GM19395 (cell line): ENCODE data around the gene TMEM116.
"Not testable (repeated sequence)": the region's sequence is repeated elsewhere in the genome, so short reads cannot be mapped to it uniquely, and the experiment has no call there.

Experiments
- ATAC-seq: cut with Tn5 transposase; IDR thresholded peaks from one replicate; pipeline ENCODE4 v1.9.1; 2021; ENCODE audit warnings: mild to moderate bottlenecking, moderate library complexity; ENCODE audit not compliant: unreplicated experiment

The TMEM116 gene

DNA sequence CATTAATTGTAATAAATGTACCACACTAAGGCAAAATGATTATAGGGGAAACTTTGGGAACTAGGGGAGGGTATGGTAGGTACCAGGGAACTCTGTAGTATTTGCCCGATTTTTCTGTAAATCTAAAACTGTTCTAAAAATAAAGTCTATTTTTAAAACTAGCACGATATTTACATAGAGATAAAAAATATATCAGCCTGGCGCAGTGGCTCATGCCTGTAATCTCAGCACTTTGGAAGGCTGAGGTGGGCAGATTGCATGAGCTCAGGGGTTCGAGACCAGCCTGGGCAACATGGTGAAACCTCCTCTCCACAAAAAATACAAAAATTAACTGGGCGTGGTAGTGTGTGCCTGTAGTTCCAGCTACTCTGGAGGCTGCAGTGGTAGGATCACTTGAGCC lies 32.4 kb downstream of the TMEM116 start:
- ATAC-seq, result no peak

DNA sequence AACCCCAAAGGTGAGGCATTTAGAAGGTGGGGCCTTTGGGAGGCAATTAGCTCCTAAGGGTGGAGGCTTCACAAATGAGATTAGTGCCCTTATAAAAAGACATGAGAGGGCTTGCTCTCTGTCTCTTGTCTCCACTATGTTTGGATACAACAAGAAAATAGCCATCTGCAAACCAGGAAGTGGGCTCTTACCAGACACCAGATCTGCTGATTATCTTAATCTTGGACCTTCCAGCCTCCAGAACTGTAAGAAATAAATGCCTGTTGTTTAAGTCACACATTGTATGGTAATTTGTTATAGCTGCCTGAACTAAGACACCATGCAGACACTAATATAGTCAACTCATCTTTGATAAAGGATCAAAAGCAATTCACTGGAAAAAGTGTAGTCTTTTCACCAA lies 34.4 kb downstream of the TMEM116 start:
- no peak for ATAC-seq

DNA sequence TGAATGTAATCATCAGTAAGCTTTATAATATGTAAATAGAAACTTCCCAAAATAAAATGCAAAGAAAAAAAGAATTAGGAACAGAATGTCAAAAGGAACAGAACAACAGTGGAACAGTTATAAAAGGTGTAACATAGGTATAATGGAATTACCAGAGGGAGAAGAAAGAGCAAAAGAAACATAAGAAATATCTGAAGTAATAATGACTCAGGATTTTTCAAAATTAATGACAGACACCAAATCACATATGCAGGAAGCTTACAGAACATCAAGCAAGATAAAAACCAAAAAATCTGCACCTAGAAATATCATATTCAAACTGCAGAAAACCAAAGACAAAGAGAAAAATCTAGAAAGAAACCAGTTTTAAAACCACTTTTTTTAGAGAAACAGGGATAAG lies 36.1 kb downstream of the TMEM116 start:
- no peak for ATAC-seq

DNA sequence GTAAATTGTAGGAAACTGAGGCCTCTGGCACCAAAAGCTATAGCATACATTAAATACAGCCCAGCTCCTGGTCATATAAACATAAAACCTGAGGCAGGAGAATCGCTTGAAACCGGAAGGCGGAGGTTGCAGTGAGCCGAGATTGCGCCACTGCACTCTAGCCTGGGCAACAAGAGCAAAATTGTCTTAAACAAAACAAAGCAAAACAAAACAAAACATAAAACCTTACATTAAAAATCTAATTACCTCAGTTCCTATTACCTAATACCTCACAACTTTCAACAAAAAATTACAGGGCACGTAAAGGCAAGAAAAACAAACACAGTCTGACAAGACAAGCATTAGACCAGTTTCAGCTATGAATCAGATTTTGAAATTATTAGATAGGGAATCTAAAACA lies 36.7 kb downstream of the TMEM116 start:
- no peak for ATAC-seq

DNA sequence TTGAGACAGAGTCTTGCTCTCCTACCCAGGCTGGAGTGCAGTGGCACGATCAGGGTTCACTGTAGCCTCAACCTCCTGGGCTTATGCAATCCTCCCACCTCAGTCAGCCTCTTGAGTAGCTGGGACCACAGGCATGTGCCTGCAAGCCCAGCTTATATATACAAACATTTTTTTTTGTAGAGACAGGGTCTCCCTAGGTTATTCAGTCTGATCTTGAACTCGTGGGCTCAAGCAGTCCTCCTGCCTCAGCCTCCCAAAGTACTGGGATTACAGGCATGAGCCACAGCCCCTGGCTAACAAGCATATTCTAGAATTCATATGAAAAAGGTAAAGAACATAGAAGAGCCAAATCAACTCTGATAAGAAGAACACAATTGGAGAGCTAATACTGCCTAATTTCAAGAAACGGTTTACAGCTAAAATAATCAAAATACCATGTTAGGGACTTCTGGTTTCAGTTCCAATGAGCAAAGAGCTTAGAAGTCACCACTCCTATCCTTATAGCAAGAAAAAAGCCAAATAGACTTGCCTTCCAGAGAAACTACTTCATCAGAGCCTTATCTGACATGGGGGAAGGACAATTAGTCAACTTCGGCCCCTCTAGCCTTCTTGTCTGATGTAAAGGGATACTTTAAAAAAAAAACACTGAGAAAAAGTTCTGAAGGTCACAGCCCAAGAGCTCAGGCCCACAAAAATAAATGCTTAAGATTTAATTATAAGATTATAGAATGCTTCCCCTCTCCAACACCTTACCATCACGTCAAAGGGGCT lies 37.6 kb downstream of the TMEM116 start:
- ATAC-seq, result no peak

DNA sequence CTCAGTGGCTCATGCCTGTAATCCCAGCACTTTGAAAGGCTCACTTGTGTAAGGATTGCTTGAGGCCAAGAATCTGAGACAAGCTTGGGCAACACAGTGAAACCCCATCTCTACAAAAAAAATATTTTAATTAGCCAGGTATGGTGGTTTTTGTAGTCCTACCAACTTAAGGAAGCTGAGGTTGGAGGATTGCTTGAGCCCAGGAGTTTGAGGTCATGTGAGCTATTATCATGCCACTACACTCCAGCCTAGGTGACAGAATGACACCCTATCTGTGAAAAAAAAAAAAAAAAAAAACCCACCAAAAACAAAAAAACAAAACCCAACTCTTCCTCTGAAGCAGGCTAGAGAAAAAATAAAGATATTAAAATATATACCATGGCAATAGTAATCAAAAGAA lies 41.2 kb downstream of the TMEM116 start:
- ATAC-seq, result no peak

DNA sequence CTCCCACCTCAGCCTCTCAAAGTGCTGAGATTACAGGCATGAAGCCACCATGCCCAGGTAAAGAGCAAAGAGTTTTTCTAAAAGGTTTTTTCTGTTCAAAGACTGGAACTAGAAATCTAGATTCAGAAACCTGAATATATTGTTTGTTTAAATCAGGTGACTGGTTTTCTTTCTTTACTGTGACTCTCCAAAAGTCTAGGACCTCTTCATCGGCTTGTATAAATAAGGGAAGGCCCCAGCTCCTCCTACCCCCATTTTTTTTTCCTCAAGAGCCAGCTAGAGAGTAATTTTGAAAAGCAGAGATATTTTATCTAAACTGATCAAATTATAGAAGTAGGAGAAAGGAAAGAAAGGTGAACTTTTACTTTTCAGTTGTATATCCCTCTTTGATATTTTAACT lies 48.0 kb downstream of the TMEM116 start:
- no peak for ATAC-seq

DNA sequence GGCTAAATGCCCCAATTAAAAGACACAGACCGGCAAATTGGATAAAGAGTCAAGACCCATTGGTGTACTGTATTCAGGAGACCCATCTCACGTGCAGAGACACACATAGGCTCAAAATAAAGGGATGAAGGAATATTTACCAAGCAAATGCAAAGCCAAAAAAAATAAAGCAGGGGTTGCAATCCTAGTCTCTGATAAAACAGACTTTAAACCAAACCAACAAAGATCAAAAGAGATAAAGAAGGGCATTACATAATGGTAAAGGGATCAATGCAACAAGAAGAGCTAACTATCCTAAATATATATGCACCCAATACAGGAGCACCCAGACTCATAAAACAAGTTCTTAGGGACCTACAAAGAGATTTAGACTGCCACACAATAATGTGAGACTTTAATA lies 53.4 kb downstream of the TMEM116 start:
- not testable (repeated sequence) for ATAC-seq

DNA sequence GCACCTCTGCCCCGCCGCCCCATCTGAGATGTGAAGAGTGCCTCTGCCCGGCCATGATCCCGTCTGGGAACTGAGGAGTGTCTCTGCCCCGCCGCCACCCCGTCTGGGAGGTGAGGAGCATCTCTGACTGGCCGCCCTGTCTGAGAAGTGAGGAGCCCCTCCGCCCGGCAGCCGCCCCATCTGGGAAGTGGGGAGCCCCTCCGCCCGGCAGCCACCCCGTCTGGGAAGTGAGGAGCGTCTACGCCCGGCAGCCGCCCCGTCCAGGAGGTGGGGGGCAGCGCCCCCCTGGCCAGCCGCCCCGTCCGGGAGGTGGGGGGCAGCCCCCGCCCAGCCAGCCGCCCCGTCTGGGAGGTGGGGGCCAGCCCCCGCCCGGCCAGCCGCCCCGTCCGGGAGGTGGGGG lies 55.7 kb downstream of the TMEM116 start:
- not testable (repeated sequence) for ATAC-seq

DNA sequence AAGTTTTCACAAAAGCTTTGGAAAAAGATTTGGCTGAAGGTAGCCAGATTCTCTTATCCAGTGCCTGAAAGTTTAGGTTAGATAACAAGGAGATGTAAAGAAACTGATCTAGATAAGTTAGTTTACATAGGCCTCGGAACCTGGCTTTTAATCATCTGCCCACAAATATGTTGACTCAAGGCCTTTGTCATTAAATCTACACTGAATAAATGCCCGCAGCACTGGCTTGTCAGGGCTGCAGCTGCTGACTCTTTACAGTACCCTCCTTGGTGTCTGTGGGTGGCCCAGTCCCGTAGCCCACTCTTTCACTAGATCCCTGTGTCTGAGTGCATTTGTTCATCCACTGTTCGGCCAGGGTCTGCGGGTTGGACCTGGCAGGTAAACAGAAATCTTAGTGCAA lies 58.0 kb downstream of the TMEM116 start:
- no peak for ATAC-seq

DNA sequence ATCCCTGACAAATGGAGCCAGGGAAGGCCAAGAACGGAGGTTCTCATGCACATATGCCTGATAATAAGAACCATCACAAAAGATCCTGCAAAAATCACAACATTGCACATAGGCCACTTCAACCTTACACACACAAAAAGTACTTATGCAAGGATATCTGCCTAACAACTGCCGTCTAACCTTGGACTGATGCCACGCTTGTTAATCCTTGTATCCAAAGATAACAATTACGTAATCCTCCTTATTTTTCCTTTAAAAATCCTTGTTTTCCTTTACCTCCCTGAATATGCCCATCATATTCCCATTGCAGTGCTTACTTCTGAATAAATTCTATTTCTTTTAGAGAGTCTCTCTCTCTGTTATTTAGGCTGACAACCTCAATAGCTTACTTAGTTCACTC lies 59.5 kb downstream of the TMEM116 start:
- ATAC-seq, result no peak

DNA sequence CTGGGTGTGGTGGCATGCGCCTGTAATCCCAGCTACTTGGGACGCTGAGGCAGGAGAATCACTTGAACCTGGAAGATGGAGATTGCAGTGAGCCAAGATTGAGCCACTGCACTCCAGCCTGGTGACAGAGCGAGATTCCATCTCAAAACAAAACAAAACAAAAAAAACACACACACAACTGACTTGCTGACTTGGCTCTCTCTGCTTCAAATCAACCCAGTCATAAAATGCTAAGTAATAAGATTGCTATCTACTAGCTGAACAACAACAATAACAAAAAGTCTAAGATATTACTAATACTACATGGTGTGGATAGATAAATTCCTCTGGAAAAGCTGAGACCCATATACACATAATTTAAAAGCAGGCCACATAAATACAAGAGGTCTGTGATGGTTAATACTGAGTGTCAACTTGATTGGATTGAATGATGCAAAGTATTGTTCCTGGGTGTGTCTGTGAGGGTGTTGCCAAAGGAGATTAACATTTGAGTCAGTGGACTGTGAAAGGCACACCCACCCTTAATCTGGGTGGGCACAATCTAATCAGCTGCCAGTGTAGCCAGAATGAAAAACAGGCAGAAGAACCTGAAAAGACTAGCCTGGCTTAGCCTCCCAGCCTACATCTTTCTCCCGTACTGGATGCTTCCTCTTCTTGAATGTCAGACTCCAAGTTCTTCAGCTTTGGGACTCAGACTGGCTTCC lies 60.7 kb downstream of the TMEM116 start:
- ATAC-seq, result not testable (repeated sequence)

DNA sequence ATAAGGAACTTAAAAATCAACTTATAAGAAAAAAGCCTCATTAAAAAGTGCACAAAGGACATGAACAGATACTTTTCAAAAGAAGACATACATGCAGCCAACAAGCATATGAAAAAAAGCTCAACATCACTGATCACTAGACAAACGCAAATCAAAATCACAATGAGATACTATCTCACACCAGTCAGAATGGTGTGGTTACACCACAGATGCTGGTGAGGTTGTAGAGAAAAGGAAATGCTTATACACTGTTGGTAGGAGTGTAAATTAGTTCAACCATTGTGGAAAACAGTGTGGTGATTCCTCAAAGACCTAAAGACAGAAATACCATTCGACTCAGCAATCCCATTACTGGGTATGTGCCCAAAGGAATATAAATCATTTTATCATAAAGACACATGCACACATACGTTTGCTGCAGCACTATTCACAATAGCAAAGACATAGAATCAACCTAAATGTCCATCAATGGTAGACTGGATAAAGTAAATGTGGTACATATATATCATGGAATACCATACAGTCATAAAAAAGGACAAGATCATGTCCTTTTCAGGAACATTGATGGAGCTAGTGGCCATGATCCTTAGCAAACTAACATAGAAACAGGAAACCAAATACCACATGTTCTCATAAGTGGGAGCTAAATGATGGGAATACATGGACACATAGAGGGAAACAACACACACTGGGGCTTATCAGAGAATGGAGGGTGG lies 61.8 kb downstream of the TMEM116 start:
- not testable (repeated sequence) for ATAC-seq

DNA sequence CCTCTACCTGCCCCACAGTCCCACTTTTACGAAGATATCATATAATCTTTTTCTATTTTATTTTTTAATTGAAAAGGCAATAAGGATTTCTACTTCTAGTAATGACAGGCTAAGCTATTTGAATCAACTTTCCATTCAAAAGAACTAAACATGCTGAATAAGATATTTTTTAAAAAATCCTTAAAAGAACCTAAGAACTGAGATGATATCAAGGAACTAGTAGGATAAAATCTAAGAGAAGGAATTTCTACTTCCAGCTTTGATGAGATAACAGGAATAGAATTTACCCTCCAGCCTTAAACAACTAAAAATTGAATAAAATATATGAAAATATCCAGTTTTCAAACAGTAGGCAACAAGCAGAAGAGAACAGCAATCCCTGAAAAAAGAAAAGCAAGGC lies 69.0 kb downstream of the TMEM116 start:
- no peak for ATAC-seq

DNA sequence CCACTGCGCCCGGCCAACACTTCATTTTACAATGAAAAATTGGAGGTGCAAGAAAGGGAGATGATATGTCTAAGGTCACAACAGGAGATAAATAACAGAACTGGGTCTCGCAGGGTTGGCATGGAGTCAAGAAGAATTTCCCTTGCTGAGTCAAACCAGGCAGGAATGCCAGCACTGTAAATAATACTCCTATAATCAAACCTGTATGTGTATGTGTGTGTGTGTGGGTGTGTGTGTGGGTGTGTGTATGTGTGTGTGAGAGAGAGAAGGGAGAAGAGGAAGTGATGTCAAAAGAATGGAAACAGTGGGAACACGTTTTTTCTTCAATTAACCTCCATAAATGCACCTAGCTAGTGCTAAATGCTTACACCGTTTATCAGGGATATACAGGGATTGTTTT lies 70.4 kb downstream of the TMEM116 start:
- no peak for ATAC-seq

DNA sequence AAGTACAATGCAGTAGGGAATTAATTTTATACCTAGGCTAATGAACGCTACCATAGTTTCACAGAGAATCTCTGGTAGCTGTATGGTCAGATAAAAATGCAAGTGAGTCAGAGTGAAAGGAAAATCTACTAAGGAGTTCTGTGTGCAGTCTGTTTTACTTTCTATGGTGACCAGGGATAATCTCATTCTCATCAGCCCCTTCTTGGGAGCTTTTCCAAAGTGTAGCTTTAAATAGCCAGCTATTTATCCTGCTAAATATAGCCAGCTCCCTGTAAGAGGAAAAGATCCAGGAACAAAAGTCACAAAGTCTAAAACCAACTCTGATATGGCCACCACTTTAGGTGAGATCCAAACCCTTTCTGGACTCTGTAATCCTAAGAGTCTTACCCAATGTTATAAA lies 75.5 kb downstream of the TMEM116 start:
- no peak for ATAC-seq

DNA sequence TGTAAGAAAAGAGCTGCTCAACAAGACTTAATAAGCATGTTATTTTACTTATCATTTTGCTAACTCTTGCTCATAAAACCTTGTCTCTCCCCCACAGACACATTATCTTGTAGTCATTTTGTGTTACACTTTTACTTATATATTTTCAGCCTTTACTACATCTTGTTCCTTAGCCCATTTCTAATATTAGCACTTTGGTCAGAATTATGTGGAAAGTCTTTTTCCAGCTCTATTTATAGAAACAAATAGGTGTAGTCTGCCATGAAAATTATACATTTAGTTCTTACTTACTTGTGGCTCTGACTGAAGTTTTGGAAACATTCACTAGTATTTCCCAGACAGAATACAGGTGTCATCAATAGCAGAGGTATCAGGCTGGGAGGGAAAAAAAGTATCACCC lies 76.1 kb downstream of the TMEM116 start:
- ATAC-seq, result no peak

DNA sequence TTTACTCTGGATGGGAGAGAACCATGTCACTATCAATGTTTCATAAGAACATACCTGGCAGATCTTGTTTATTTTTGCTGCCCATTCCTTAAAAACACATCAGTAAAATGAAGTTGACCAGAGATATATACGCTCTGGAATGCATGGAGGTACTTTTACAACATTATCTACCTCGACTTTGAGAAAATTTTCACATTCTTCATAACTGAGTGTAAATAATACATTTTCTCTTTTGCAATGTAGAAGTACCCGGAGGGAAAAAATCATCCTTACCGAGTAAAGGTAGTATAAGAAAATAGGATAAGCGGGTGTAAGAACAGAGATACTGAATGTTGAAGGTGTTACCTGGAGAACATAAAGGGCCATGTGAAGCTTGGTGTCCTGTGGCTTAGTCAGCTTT lies 80.7 kb downstream of the TMEM116 start:
- ATAC-seq, result no peak

DNA sequence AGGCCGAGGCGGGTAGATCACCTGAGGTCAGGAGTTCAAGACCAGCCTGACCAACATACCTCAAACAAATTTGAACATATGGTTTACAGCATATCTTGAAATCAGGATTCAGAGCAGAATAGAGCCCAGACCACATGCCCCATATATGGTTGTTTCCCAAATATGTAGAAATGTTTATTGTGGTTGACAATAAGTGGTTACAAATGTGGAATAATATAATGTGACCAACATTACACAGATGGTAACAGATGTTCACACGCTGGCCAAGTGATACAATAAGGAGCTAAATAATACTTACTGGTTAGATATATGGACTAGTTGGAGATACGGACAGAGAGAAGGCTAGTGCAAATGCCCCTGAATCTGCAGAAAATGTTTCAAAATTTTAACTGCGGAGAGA lies 85.6 kb downstream of the TMEM116 start:
- no peak for ATAC-seq

DNA sequence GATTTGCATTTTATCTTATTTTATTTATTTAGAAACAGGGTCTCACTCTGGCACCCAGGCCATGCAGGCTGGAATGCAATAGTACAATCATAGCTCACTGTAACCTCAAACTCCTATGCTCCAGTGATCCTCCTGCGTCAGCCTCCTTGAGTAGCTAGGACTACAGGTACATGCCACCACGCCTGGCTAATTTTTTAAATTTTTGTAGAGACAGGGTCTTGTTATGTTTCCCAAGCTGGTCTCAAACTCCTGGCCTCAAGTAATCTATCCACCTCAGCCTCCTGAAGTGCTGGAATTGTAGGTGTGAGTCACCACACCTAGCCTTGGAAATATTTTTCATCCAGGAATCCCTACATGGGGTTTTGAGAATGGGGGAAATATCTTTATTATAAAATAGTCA lies 86.3 kb downstream of the TMEM116 start:
- no peak for ATAC-seq

DNA sequence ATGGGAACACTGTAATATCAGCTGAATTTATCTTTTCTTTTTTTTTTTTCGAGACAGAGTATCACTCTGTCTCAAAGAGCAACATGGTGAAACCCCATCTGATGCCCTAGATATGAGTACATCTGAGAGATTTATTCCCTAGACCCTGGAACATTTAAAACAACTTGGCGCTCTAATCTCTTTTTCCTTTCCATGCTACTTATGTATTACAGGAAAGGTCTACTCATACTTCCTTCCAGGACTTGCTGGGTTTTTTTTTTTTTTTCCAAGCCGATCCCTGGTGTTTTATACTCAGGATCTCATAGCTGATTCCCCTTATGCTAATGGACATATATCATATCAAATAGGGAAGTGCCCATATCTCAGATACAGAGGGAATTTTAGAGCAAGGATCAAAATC lies 87.8 kb downstream of the TMEM116 start:
- ATAC-seq, result no peak

DNA sequence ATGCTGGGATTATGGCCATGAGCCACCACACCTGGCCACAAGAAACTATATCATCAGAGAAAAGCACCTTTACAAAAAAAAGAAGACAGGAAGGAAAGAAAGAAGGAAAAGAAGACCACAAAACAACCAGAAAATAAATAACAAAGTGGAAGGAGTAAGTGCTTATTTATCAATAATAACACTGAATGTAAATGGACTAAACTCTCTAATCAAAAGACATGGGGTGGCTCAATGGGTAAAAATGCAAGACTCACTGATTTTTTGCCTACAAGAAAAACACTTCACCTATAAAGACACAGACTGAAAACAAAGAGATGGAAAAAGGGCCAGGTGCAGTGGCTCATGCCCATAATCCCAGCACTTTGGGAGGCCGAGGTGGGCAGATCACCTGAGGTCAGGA lies 105.2 kb downstream of the TMEM116 start:
- ATAC-seq, result no peak
